HG03135 (cell line): ENCODE measurements around the gene LCNL1.

Source experiments
- ATAC-seq: cut with Tn5 transposase; IDR thresholded peaks from one replicate; pipeline ENCODE4 v1.9.1; 2021; ENCODE audit warnings: mild to moderate bottlenecking, moderate library complexity; ENCODE audit not compliant: unreplicated experiment

LCNL1 gene

GRCh38 chr9:137009217-137009616 is 26.4 kb downstream of the LCNL1 start:
- ATAC-seq: no peak

GRCh38 chr9:137009938-137010732 is 27.3 kb downstream of the LCNL1 start:
- no peak for ATAC-seq

DNA sequence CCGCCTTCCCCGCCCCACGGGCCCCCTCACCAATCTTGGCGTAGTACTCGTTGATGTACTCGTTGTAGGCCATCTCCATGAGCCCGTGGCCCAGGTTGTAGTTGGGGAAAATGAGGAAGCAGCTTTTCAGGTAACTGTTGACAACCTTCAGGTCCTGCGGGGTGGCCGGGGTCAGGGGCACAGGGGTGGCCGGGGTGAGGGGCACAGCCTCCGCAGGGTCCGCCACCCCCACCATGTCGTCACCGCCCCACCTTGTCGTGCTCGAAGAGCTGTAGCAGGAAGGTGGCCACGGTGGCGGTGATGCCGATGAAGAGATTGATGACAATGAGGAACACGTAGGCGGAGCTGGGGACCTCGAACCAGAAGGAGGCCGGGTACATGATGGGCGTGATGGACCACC is 28.4 kb downstream of the LCNL1 start:
- no peak for ATAC-seq

DNA sequence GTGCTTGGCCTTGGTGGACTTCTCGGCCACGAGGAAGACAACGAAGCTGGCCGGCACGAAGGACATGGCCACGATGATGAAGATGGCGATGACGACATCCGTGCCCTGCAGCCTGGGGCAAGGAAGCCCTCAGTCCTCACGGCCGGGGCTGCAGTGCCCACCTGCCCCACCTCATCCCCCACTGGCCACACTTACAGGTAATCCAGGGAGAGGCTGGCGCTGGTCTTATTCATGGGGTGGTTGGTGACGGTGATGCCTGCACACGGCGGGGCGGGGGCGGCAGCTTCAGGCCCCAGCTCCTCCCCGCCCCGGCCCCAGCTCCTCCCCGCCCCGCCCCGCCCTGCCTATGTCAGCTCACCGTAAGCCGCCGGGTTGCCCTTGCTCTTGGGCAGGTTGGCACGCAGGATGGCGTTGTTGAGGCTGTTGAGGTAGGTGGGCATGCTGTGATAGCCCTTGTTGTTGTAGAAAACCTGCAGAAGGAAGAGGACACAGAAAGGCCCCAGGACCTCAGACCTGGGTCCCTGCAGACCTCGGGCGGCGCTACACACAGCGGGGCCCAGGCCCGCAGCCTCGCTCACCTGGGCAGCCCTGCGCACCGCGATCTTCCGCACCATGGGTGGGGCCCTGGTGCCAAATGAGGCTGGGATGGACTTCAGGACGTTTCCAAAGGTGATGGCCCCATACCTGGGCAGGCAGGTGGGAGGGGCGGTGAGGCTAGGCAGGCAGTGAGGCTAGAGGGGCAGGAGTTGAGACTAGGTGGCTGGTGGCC is 29.3 kb downstream of the LCNL1 start:
- ATAC-seq: no peak

DNA sequence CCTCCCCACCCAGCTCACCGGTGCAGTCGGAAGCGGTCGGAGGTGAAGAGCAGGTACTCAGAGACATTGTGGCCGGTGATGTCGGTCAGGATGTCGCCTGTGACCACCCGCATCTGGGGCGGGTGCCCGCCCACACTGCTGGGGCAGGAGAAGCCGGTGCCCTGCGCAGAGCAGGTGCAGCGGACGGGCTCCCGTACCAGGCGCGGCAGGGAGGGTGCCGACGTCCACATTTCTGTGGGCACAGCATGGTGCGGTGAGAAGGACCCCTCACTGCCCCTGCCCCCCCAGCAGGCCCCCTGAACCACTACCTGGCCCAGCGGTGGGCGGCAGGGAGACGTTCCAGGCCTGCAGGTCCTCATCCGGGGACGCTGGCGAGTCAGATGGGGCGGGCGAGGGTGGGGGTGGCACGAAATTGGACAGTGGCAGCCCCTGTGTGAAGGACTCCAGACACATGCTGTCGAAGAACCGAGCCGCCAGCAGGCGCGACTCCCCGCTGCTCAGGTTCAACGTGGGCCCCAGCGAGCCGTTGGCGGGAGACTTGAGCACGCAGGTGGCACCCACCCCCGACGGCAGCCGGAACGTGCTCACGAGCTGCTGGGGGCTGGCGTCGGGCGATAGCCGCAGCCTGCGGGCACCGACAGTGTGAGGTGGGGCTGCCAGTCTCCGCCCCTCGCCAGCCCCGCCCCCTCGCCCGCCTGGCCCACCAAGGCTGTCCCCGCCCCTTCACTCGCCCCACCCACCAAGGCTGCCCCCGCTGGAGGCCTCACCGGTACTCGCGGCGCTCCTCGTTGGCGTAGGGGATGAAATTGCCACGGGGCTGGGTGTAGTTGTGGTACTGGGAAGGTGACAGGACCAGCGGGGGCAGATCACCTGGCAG is 30.1 kb downstream of the LCNL1 start:
- no peak for ATAC-seq

DNA sequence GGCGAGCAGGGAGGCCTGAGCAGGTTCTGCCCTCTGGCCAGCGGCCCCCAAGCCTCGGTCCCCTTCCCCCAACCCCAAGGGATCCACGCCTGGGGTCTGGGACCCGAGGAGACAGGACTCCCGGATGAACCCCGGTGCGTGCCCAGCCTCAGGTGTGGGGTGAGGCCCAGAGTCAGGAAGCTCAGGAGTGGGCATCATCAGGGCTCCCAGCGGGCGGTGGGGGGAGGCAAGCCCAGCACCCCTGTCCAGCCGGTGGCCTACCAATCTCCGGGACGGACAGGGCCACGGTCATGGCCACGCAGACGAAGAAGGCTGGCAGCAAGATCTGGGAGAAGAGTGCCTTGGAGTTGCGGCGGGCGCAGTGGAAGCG is 30.8 kb downstream of the LCNL1 start:
- ATAC-seq: no peak

GRCh38 chr9:137014166-137014565 is 31.4 kb downstream of the LCNL1 start:
- no peak for ATAC-seq

GRCh38 chr9:137014776-137015539 is 32.2 kb downstream of the LCNL1 start:
- no peak for ATAC-seq

- no peak for ATAC-seq
These were observed 32.7 kb downstream of the LCNL1 start for GRCh38 chr9:137015540-137015930.

DNA sequence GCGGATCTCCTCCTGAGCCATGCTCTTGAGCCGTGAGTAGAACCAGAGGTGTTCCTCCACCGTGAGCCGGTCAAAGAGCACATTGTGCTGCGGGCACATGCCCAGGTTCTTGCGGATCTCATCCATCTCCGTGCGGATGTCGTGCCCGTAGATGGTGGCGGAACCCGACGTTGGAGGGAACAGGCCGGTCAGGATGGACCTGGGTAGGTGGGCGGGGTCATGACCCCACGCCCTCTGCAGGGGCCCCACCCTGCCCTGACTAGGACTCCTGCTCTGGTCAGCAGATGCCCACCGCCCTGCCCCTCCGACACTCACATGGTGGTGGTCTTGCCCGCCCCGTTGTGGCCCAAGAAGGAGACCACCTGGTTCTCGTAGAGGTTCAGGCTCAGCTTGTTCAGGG is 33.2 kb downstream of the LCNL1 start:
- ATAC-seq: no peak

GRCh38 chr9:137016436-137016835 is 33.6 kb downstream of the LCNL1 start:
- no peak for ATAC-seq

GRCh38 chr9:137017071-137017470 is 34.3 kb downstream of the LCNL1 start:
- no peak for ATAC-seq

DNA sequence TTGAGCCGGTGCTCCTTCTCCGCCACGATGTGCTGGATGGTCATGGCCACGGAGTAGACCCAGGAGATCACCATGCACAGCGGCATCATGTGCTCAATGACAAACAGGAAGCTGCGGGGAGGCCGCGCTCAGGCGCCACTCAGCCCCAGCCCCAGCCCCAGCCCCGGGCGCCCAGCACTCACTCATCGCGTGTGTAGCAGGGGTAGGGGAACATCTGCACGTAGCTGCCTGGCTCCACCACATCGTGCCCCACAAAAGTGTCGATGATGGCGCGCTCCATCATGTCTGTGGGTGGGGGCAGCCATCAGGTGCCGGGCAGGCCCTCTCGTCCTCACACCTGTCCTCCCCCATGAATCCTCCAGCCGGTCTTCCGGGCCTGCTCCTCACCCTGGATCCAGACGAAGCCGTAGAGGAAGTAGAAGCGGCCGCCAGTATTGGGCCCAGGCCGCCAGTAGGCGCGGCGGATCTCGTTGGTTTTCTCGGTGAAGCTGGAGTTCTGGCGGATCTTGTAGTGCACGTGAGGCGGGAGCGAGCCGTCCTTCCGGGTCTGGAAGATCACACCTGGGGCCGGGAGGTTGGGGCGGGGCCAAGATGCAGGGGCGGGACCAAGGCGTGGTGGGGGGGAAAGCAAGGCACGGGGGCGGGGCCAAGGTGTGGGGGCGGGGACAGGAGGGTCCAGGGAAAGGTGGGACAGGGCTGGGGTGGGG is 35.2 kb downstream of the LCNL1 start:
- ATAC-seq: no peak

- ATAC-seq: no peak
These were observed 36.2 kb downstream of the LCNL1 start for GRCh38 chr9:137018761-137019559.

GRCh38 chr9:137019891-137020683 is 37.3 kb downstream of the LCNL1 start:
- no peak for ATAC-seq

DNA sequence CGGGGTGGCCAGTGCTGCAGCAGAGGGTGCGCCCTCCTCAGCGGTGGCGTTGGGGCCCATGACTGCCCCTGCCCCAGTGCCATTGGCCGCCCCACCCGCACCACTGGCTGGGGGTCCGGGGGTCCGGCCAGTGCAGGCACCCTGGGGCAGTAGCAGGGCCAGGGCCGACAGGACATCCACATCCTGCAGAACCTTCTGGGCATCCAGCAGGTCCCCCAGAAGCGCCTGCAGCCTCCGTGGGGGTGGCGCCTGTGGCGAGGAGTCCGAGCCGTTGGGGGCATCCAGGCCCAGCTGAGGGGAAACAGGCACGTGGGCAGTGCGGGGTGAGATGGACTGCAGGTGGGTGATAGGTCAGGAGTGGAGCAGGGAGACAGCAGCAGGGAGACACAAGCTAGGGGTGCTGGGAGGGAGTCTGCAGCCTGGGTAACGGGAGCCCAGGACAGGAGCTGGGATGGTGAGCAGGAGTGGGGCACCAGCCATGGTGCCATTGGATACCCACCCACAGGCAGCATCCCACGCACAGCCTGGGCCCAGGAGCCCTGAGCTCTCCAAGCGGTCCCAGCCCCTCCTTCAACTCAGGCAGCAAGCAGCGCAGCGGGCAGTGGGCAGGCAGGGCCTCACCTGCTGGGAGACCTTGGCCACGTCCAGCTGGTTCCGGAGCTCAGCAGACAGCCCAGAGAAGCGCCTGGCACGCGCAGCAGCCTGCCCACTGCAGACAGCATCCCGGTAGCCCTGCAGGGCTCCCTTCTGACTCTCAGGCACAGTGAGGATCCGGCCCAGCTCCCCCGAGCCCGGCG is 38.2 kb downstream of the LCNL1 start:
- no peak for ATAC-seq

- no peak for ATAC-seq
These were observed 38.8 kb downstream of the LCNL1 start for GRCh38 chr9:137021568-137021978.
